A549 (cell line): ENCODE measurements around the gene RUNX1.

Experiments
- CTCF ChIP-seq: fragments of >200 bp; sonication (Bioruptor Twin); formaldehyde crosslinking; IDR thresholded peaks from 3 replicates; pipeline ENCODE4 v1.5.1; 2016
- EP300 ChIP-seq, 2 experiments: fragments of >200 bp; sonication (Bioruptor Twin); formaldehyde crosslinking; IDR thresholded peaks; 2 replicates in 1 of 2; 3 replicates in 1 of 2; pipeline ENCODE4 v1.6.1; 2016 to 2017
- JUNB ChIP-seq: fragments of >200 bp; sonication (Bioruptor Twin); formaldehyde crosslinking; IDR thresholded peaks from 2 replicates; pipeline ENCODE4 v1.6.1; 2016
- MAFK ChIP-seq: fragments of 450-650 bp; IDR thresholded peaks from 2 replicates; pipeline ENCODE4 v1.6.1; 2014; ENCODE audit not compliant: partially characterized antibody
- MAX ChIP-seq: IDR thresholded peaks from 2 replicates; pipeline ENCODE4 v1.6.1; 2012
- NR3C1 ChIP-seq: fragments of >200 bp; sonication (Bioruptor Twin); formaldehyde crosslinking; IDR thresholded peaks from 3 replicates; pipeline ENCODE4 v1.6.1; 2017
- POLR2A ChIP-seq: IDR thresholded peaks from 2 replicates; pipeline ENCODE4 v1.6.1; 2012; ENCODE audit warnings: mild to moderate bottlenecking, low read length
- POLR2AphosphoS2 ChIP-seq: conservative IDR thresholded peaks from 2 replicates; pipeline ENCODE4 v1.6.1; 2012; ENCODE audit warnings: low read length, improper control_type of control experiment, inconsistent platforms
- RAD21 ChIP-seq, 2 experiments: fragments of >200 bp in 1 of 2; sonication (Bioruptor Twin) in 1 of 2; formaldehyde crosslinking in 1 of 2; IDR thresholded peaks in 1 of 2; conservative IDR thresholded peaks in 1 of 2; 2 replicates in 1 of 2; 3 replicates in 1 of 2; pipeline ENCODE4 v1.6.1; 2012 to 2018; ENCODE audit warnings: inconsistent platforms in 1 of 2
- RFX5 ChIP-seq: fragments of 450-650 bp; IDR thresholded peaks from 2 replicates; pipeline ENCODE4 v1.7.1; 2014; ENCODE audit warnings: antibody characterized with exemption, mild to moderate bottlenecking, moderate library complexity
- RNF2 ChIP-seq: fragments of 200-600 bp; sonication (generic); IDR thresholded peaks from 2 replicates; pipeline ENCODE4 v1.6.1; 2016; ENCODE audit warnings: low read depth, mild to moderate bottlenecking, antibody characterized with exemption, moderate library complexity, borderline replicate concordance
- SMC3 ChIP-seq: fragments of >200 bp; sonication (Bioruptor Twin); formaldehyde crosslinking; IDR thresholded peaks from 3 replicates; pipeline ENCODE4 v1.6.1; 2018; ENCODE audit warnings: inconsistent platforms
- SREBF2 ChIP-seq: fragments of 450-650 bp; IDR thresholded peaks from 2 replicates; pipeline ENCODE4 v1.6.1; 2014; ENCODE audit warnings: mild to moderate bottlenecking, moderate library complexity
- ZFP36 ChIP-seq: fragments of 450-650 bp; IDR thresholded peaks from 2 replicates; pipeline ENCODE4 v1.6.1; 2014; ENCODE audit warnings: borderline replicate concordance; ENCODE audit not compliant: partially characterized antibody

GRCh38 chr21:34768326-34768725 is 280.8 kb downstream of the RUNX1 start:
- no peak for TF ChIP-seq CTCF
- no peak for TF ChIP-seq JUNB
- no peak for TF ChIP-seq RNF2
- TF ChIP-seq POLR2AphosphoS2: no peak
- TF ChIP-seq SMC3: no peak
- no peak for TF ChIP-seq SREBF2
- no peak for TF ChIP-seq NR3C1
- no peak for TF ChIP-seq RAD21 (conservative IDR thresholded peaks at IDR 0.05 in 1 of 2, IDR thresholded peaks at IDR 0.05 in 1 of 2)
- TF ChIP-seq POLR2A: no peak
- TF ChIP-seq MAX: no peak
- TF ChIP-seq ZFP36: no peak
- TF ChIP-seq EP300 (IDR thresholded peaks at IDR 0.05): no peak
- TF ChIP-seq MAFK: no peak
- no peak for TF ChIP-seq RFX5
